GM23338 (cell line): ENCODE data around the gene HRH2. TPM values are rescaled to one million over a fixed set of nuclear protein-coding genes. Genes with fewer than 3 reads are reported as not detected.

ENCODE experiments used
- ATAC-seq: fragments of 200-7000 bp; cut with Tn5 transposase; 3 replicates; pipeline ENCODE4 v1.9.1; 2020
- DNase-seq: peaks from one replicate; pipeline ENCODE4 v3.0.0-alpha.2; 2015; ENCODE audit warnings: low spot score
- H2AFZ ChIP-seq: fragments of 200-600 bp; sonication (generic); 2 replicates; pipeline ENCODE4 v1.8.0; 2016; ENCODE audit warnings: antibody characterized with exemption, mild to moderate bottlenecking, moderate library complexity
- H3F3A ChIP-seq: fragments of 200-600 bp; sonication (generic); replicated peaks from 2 replicates; pipeline ENCODE4 v1.8.0; 2017; ENCODE audit warnings: antibody characterized with exemption, mixed run types, low read depth
- H3K27ac ChIP-seq: fragments of 200-600 bp; sonication (generic); 2 replicates; pipeline ENCODE4 v1.6.1; 2016; ENCODE audit warnings: low read depth
- H3K27me3 ChIP-seq: fragments of 200-600 bp; sonication (generic); 2 replicates; pipeline ENCODE4 v1.8.0; 2016; ENCODE audit warnings: mild to moderate bottlenecking, mixed run types, moderate library complexity; ENCODE audit not compliant: insufficient read depth
- H3K36me3 ChIP-seq: fragments of 200-600 bp; sonication (generic); 2 replicates; pipeline ENCODE4 v1.8.0; 2016; ENCODE audit warnings: mild to moderate bottlenecking; ENCODE audit not compliant: insufficient read depth
- H3K4me1 ChIP-seq: fragments of 200-600 bp; sonication (generic); 2 replicates; pipeline ENCODE4 v1.8.0; 2016; ENCODE audit warnings: mild to moderate bottlenecking, moderate library complexity; ENCODE audit not compliant: insufficient read depth
- H3K4me2 ChIP-seq: fragments of 200-600 bp; sonication (generic); 2 replicates; pipeline ENCODE4 v1.7.1; 2017; ENCODE audit warnings: mixed run types
- H3K4me3 ChIP-seq: fragments of 200-600 bp; sonication (generic); 2 replicates; pipeline ENCODE4 v1.6.1; 2016; ENCODE audit warnings: mixed run types
- H3K79me2 ChIP-seq: fragments of 200-600 bp; sonication (generic); replicated peaks from 2 replicates; pipeline ENCODE4 v1.8.0; 2017; ENCODE audit warnings: mild to moderate bottlenecking; ENCODE audit not compliant: insufficient read depth
- H3K9me2 ChIP-seq: fragments of 200-600 bp; sonication (generic); 2 replicates; pipeline ENCODE4 v1.8.0; 2017; ENCODE audit not compliant: insufficient read depth
- H4K20me1 ChIP-seq: fragments of 200-600 bp; sonication (generic); replicated peaks from 2 replicates; pipeline ENCODE4 v1.8.0; 2017; ENCODE audit warnings: mild to moderate bottlenecking; ENCODE audit not compliant: insufficient read depth
- H3K27ac Mint-ChIP-seq: 2 replicates; pipeline ENCODE4 v1.8.0; 2020; ENCODE audit warnings: inconsistent platforms, mild to moderate bottlenecking, moderate library complexity, mixed read lengths
- H3K27me3 Mint-ChIP-seq: 3 replicates; pipeline ENCODE4 v1.8.0; 2022; ENCODE audit warnings: low read depth, mild to moderate bottlenecking, moderate library complexity, mixed read lengths, inconsistent platforms; ENCODE audit not compliant: insufficient read depth, poor library complexity
- H3K36me3 Mint-ChIP-seq: 3 replicates; pipeline ENCODE4 v1.8.0; 2021; ENCODE audit warnings: low read depth, mild to moderate bottlenecking, inconsistent platforms, moderate library complexity, mixed read lengths
- H3K4me1 Mint-ChIP-seq: 3 replicates; pipeline ENCODE4 v1.8.0; 2020; ENCODE audit warnings: mild to moderate bottlenecking, inconsistent platforms, mixed read lengths
- H3K4me3 Mint-ChIP-seq: 3 replicates; pipeline ENCODE4 v1.8.0; 2021; ENCODE audit warnings: moderate library complexity, mild to moderate bottlenecking, inconsistent platforms, mixed read lengths
- H3K9me3 Mint-ChIP-seq: 3 replicates; pipeline ENCODE4 v1.8.0; 2020; ENCODE audit warnings: moderate library complexity, mild to moderate bottlenecking, inconsistent platforms, mixed read lengths
- EZH2phosphoT487 ChIP-seq: fragments of 200-600 bp; sonication (generic); IDR thresholded peaks from one replicate; pipeline ENCODE4 v1.8.1; 2018; ENCODE audit warnings: antibody characterized with exemption; ENCODE audit not compliant: unreplicated experiment
- STAT1 ChIP-seq: IDR thresholded peaks from one replicate; pipeline ENCODE4 v1.6.1; 2016; ENCODE audit warnings: antibody characterized with exemption; ENCODE audit not compliant: unreplicated experiment
- ZNF114 ChIP-seq: fragments of 250-450 bp; sonication (Bioruptor Pico); IDR thresholded peaks from 2 replicates; pipeline ENCODE4 v1.5.0; 2020; ENCODE audit warnings: mild to moderate bottlenecking, moderate library complexity
- ZNF331 ChIP-seq: fragments of 250-450 bp; sonication (Bioruptor Pico); IDR thresholded peaks from 2 replicates; pipeline ENCODE4 v1.5.0; 2020; ENCODE audit warnings: low read depth, mild to moderate bottlenecking, moderate library complexity
- polyA plus RNA-seq: library from polyadenylated mRNA; unstranded; fragments of >200 nt; fragmentation: Nextera tagmentation; extraction: Ambion mirVana; gene quantifications from 2 replicates; pipeline ENCODE4 v1.2.1, GENCODE V29; 2016
- total RNA-seq: library from RNA; depleted of rRNA; stranded (reverse); fragments of >200 nt; shearing (Covaris generic); gene quantifications from 2 replicates; pipeline ENCODE4 v1.2.3, GENCODE V29; 2014
- TF ChIP-seq, protein P1 (sequence below): fragments of 250-450 bp; sonication (Bioruptor Pico); IDR thresholded peaks from 2 replicates; pipeline ENCODE4 v1.5.0; 2020; ENCODE audit warnings: mild to moderate bottlenecking, moderate library complexity
- TF ChIP-seq, protein P2 (sequence below), 2 experiments: fragments of 200-600 bp in 1 of 2; sonication (generic) in 1 of 2; conservative IDR thresholded peaks; 2 replicates each; pipeline versions ENCODE4 v1.5.1 to v1.6.1; 2016 to 2017; ENCODE audit warnings: antibody characterized with exemption in 2 of 2, low read depth in 2 of 2, mild to moderate bottlenecking in 2 of 2, moderate library complexity in 1 of 2

Gene HRH2
- total and polyA plus RNA-seq, 2 experiments from 2014 or later = 6.8 to 7.0 TPM

DNA sequence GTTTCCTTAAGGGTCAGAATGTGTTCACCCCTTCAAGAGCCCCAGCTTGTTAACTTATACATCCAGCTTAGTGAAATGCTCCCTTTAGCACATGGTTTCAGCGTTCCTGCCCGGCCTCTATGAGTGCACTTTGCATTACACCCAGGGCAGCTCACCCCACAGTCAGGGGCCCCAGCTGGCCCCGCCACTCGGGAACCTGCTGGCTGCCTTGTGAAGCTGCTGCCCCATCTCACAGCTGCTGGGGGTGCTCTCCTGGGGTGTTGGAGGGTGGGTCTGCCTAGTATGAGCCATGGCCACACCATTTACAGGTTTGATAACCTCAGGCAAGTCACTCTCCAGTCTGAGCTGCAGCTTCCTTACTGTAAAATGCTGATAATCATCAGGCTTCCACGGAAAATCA is 32.2 kb downstream of the HRH2 start:
- Mint-ChIP-seq H3K27me3 (peaks cover 19% of the 10 kb centered on the region), H3K4me1 (peaks cover 17% of the 10 kb centered on the region), H3K27ac (no peak overlapping the region), H3K4me3 (no peak overlapping the region), H3K9me3 (no peaks in the 10 kb centered on the region), H3K36me3 (peaks cover 4% of the 10 kb centered on the region; the same call in 1 of the 3 replicates)
- Histone ChIP-seq H2AFZ (no peak overlapping the region), H3K4me1 (0 out of 2 replicates have a peak, but pooled peaks cover 10% of the 10 kb centered on the region), H3K27ac (no peak overlapping the region), H3K4me3 (no peak overlapping the region), H3K9me2 (no peaks in the 10 kb centered on the region), H3K36me3 (no peaks in the 10 kb centered on the region; the same call in 1 of the 2 replicates), H3F3A (0 out of 2 replicates have a peak, but pooled peaks cover 4% of the 10 kb centered on the region), H3K4me2 (no peak overlapping the region), H4K20me1 (no peaks in the 10 kb centered on the region), H3K79me2 (no peaks in the 10 kb centered on the region), H3K27me3 (no peaks in the 10 kb centered on the region)
- ATAC-seq (no peak), DNase-seq (no peak)
- TF ChIP-seq ZNF331 (CRISPR knock-in tag) (no peak), EZH2phosphoT487 (no peak), STAT1 (no peak), ZNF114 (CRISPR knock-in tag) (no peak)
- TF ChIP-seq, protein P1, sequence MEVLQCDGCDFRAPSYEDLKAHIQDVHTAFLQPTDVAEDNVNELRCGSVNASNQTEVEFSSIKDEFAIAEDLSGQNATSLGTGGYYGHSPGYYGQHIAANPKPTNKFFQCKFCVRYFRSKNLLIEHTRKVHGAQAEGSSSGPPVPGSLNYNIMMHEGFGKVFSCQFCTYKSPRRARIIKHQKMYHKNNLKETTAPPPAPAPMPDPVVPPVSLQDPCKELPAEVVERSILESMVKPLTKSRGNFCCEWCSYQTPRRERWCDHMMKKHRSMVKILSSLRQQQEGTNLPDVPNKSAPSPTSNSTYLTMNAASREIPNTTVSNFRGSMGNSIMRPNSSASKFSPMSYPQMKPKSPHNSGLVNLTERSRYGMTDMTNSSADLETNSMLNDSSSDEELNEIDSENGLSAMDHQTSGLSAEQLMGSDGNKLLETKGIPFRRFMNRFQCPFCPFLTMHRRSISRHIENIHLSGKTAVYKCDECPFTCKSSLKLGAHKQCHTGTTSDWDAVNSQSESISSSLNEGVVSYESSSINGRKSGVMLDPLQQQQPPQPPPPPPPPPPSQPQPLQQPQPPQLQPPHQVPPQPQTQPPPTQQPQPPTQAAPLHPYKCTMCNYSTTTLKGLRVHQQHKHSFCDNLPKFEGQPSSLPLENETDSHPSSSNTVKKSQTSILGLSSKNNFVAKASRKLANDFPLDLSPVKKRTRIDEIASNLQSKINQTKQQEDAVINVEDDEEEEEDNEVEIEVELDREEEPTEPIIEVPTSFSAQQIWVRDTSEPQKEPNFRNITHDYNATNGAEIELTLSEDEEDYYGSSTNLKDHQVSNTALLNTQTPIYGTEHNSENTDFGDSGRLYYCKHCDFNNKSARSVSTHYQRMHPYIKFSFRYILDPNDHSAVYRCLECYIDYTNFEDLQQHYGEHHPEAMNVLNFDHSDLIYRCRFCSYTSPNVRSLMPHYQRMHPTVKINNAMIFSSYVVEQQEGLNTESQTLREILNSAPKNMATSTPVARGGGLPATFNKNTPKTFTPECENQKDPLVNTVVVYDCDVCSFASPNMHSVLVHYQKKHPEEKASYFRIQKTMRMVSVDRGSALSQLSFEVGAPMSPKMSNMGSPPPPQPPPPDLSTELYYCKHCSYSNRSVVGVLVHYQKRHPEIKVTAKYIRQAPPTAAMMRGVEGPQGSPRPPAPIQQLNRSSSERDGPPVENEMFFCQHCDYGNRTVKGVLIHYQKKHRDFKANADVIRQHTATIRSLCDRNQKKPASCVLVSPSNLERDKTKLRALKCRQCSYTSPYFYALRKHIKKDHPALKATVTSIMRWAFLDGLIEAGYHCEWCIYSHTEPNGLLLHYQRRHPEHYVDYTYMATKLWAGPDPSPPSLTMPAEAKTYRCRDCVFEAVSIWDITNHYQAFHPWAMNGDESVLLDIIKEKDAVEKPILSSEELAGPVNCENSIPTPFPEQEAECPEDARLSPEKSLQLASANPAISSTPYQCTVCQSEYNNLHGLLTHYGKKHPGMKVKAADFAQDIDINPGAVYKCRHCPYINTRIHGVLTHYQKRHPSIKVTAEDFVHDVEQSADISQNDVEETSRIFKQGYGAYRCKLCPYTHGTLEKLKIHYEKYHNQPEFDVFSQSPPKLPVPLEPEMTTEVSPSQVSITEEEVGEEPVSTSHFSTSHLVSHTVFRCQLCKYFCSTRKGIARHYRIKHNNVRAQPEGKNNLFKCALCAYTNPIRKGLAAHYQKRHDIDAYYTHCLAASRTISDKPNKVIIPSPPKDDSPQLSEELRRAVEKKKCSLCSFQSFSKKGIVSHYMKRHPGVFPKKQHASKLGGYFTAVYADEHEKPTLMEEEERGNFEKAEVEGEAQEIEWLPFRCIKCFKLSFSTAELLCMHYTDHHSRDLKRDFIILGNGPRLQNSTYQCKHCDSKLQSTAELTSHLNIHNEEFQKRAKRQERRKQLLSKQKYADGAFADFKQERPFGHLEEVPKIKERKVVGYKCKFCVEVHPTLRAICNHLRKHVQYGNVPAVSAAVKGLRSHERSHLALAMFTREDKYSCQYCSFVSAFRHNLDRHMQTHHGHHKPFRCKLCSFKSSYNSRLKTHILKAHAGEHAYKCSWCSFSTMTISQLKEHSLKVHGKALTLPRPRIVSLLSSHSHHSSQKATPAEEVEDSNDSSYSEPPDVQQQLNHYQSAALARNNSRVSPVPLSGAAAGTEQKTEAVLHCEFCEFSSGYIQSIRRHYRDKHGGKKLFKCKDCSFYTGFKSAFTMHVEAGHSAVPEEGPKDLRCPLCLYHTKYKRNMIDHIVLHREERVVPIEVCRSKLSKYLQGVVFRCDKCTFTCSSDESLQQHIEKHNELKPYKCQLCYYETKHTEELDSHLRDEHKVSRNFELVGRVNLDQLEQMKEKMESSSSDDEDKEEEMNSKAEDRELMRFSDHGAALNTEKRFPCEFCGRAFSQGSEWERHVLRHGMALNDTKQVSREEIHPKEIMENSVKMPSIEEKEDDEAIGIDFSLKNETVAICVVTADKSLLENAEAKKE (CRISPR knock-in tag) = no peak
- TF ChIP-seq, protein P2, sequence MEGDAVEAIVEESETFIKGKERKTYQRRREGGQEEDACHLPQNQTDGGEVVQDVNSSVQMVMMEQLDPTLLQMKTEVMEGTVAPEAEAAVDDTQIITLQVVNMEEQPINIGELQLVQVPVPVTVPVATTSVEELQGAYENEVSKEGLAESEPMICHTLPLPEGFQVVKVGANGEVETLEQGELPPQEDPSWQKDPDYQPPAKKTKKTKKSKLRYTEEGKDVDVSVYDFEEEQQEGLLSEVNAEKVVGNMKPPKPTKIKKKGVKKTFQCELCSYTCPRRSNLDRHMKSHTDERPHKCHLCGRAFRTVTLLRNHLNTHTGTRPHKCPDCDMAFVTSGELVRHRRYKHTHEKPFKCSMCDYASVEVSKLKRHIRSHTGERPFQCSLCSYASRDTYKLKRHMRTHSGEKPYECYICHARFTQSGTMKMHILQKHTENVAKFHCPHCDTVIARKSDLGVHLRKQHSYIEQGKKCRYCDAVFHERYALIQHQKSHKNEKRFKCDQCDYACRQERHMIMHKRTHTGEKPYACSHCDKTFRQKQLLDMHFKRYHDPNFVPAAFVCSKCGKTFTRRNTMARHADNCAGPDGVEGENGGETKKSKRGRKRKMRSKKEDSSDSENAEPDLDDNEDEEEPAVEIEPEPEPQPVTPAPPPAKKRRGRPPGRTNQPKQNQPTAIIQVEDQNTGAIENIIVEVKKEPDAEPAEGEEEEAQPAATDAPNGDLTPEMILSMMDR (conservative IDR thresholded peaks at IDR 0.05; ENCODE audit: low read depth in 2 of 2) = no peak
